ENCODE results near the gene SMIM45.
A peak's percentile ranks its signal among the peaks of the same experiment; 100 is the strongest.
"Not testable (repeated sequence)": the region's sequence is repeated elsewhere in the genome, so short reads cannot be mapped to it uniquely, and the experiment has no call there.

Gene SMIM45

DNA sequence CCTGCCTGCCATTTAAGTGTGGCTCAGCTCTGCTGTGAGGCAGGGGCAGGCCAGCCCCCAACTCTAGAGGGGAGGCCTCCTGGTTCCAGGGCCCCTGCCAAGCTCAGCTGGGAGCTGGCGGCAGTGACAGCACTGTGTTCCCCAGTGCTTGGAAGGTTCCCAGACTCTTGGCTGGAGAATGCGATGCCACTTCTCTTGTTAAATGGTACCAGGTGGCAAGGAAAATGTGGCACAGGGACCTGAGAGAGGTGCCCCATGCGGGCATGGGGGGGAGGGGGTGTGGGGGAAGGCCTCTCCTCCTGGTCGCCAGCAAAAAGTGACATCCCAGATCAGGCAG, 17.0 kb upstream of the SMIM45 start:
- no peak for DNase-seq

DNA sequence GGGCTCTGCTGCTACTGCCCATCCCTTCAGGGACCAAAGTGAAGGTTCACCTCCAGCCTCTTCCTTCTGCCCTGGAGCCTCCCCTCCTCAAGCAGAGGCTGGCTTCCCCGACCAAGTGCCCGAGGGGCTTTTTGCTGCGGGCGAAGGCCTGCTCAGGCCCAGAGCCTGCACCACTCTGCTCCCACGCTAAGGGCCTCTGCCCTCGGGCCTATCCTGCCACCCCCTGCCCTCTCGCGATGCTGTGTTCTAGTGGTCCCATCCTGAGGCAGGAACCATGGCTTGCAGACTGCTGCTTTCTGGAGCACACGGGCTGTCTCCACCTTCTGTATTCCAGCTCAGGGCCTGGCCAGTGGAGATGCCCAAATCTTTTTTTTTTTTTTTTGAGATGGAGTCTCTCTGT, 16.4 kb upstream of the SMIM45 start:
- no peak for DNase-seq

DNA sequence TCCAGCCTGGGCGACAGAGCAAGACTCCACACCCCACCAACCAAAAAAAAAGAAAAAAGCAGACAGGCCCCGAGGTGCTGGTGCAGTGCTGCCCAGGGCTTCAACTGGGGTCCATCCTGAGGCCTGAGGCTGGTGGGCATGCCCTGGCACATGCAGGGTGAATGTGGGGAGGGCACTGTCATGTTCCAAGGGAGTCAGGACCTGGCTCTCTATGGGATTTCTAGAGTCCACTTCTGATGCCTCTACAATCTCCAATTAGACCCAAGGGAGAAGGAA, 15.1 kb upstream of the SMIM45 start:
- DNase-seq: no peak

- DNase-seq: no peak
Observed at GRCh38 chr22:41939981-41940831, 11.7 kb upstream of the SMIM45 start.

DNA sequence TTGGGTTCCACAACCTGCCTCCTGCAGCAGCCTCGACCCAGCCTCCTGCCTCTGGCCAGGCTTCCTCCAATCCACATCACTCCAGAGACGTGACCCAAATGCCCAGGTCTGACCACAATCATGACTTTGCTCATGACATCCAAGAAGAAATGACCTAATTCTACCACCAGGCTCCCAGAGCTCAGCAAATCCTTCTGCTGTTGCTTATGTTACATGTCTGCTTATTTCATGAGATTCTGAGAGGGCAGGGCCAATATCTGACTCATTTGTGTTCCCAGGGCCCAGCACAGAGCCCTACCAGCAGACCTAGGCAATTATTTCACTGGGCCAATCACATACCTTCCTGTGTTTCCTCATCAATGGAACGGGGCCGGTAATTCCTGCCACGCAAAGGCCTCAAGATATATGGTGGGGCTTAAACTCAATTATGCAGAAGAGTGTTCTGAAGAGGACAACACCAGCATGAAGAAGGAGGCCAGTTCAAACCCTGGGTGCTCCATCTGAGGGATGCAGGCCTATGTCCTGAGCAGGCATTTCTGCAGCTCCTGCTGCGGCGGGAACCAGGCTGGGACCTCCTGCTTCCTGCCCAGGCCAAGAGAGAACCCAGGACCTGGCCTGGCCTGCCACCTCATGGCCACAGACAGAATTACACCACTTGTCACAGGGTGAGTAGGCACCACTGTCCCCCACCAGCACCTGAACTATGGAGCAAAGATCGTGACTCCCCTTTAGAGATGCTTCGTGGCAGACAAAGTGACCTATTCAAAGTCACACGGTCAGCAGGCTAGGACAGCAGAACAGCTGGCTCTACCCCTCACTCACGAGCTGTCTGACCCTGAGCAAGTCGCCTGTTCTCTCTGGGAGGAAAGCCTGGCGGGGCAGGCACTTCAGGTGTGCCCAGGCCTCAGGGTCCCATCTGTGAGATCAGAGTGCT, 10.9 kb upstream of the SMIM45 start:
- DNase-seq: no peak

GRCh38 chr22:41943661-41944209, 8.2 kb upstream of the SMIM45 start:
- no peak for DNase-seq

- DNase-seq: peak; percentile 73 to 88
Observed at GRCh38 chr22:41946629-41947423, 5.1 kb upstream of the SMIM45 start, which contains the start of gene CENPM. Gene CENPM (minus strand): TSS chr22:41947152. CDS start chr22:41947076, 76 bp downstream.

- no peak for DNase-seq
Observed at GRCh38 chr22:41947424-41948080, 4.4 kb upstream of the SMIM45 start.

- DNase-seq: no peak
Observed at GRCh38 chr22:41948142-41948541, 3.8 kb upstream of the SMIM45 start.

- not testable (repeated sequence) for DNase-seq
Observed at GRCh38 chr22:41948928-41949296, 3.0 kb upstream of the SMIM45 start.

DNA sequence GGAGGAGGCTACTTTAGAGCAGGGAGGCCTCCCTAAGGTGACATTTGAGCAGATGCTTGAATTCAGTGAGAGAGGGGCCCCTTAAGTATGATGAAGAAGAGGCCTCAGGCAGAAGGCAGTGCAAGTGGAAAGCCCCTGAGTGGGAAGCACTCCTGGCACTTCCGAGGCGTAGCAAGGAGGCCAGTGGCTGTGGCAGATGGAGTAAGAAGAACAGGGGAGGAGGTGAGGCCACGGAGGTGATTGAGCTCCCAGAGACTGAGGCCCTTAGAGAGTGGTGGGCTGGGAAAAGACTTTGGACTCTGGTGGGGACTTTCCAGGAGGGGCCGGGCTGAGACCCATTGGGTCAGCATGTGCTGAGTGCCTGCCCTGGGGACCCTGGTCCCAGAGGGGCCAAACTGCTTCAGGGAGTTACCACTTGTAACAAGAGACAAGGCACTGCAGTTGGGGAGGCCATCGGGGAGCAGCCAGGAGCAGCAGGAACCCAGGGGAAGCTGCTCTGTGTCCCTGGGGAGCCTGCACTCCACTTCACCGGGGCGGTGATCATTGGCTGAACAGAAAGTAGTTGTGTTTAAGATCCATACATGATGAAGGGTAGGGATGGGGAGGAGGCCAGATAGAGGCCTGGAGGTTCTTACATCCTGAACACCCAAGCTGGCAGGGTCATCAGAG, 2.5 kb upstream of the SMIM45 start:
- DNase-seq: no peak

- DNase-seq: no peak
Observed at GRCh38 chr22:41952713-41953112, 763 bp downstream of the SMIM45 start.

- DNase-seq: no peak
Observed at GRCh38 chr22:41957941-41958556, 6.1 kb downstream of the SMIM45 start.

GRCh38 chr22:41963453-41964111, 11.6 kb downstream of the SMIM45 start:
- no peak for DNase-seq

GRCh38 chr22:41964112-41964491, 12.2 kb downstream of the SMIM45 start:
- DNase-seq: no peak

GRCh38 chr22:41966225-41966606, 14.3 kb downstream of the SMIM45 start:
- no peak for DNase-seq

DNA sequence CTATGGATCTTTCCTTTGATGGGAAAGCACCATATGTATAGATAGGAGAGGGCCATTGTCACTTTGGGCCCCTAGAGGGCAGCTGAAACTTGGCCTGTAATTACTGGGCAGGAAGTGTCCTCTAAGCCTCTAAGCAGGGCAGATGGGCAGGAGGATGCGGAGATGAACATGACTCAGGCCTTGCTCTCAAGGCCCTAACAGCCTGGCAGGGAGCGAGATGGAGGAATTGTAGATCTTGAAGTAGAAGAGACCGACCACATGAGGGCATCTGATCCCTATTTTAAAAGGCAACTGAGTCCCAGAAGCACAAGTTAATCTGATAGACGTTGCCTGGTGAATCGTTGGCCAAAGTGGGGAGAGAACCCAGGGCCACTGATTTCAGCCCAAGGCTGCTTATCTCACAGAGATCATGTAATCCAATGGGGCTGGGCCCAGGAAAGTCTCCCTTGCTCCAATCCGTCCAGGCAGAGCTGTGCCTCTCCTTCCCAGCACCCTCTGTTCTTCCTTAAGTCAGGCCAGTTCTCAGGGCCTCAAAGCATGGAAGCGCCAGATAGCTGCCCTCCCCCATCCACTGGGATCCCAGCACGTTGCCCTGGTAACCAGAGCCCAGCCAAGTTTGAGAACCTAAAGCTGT, 14.8 kb downstream of the SMIM45 start:
- DNase-seq: no peak

- DNase-seq: no peak
Observed at GRCh38 chr22:41968601-41969000, 16.7 kb downstream of the SMIM45 start.

- no peak for DNase-seq
Observed at GRCh38 chr22:41969110-41969646, 17.2 kb downstream of the SMIM45 start, which contains the start of gene SEPTIN3. Gene SEPTIN3 (plus strand): TSS chr22:41969443. CDS start chr22:41971493, 2,050 bp downstream.

DNA sequence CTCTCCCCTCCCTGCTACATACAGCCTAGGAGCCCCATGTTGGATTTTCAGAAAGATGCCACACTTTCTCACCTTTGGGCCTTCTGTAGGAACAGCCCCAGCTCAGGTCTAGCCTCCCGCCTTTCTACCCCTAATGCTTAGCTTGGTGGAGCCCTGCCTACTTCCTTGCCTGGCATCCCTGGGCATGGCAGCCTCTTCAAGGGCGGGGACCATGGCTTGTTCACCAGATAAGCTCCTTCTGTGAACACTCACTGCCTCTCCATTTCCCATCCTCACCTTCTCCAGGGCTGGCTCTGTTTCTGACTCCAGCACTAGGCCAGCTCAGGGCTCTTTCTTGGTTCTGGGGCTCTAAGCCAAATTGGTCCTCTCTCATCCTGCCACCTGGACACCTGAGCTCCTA, 18.7 kb downstream of the SMIM45 start:
- DNase-seq: no peak
